SK-N-SH (cell line): ENCODE results near the gene KMT2C.
"Not testable (repeated sequence)": the region's sequence is repeated elsewhere in the genome, so short reads cannot be mapped to it uniquely, and the experiment has no call there.

Source experiments
- FOSL2 ChIP-seq: IDR thresholded peaks from 2 replicates; pipeline ENCODE4 v1.4.0; 2012; ENCODE audit warnings: low read depth, mild to moderate bottlenecking, moderate library complexity, borderline replicate concordance
- JUND ChIP-seq: IDR thresholded peaks from 2 replicates; pipeline ENCODE4 v1.4.0; 2012
- NFIC ChIP-seq: IDR thresholded peaks from 2 replicates; pipeline ENCODE4 v1.4.0; 2012; ENCODE audit warnings: borderline replicate concordance
- POLR2AphosphoS5 ChIP-seq: IDR thresholded peaks from 2 replicates; pipeline ENCODE4 v1.6.1; 2012; ENCODE audit warnings: low read depth, low read length
- RAD21 ChIP-seq: IDR thresholded peaks from 2 replicates; pipeline ENCODE4 v1.6.1; 2012; ENCODE audit warnings: mild to moderate bottlenecking, low read length
- TF ChIP-seq, protein P1 (sequence below): fragments of 200-600 bp; sonication (generic); IDR thresholded peaks from 2 replicates; pipeline ENCODE4 v1.6.1; 2017; ENCODE audit warnings: antibody characterized with exemption, mild to moderate bottlenecking, moderate library complexity

DNA sequence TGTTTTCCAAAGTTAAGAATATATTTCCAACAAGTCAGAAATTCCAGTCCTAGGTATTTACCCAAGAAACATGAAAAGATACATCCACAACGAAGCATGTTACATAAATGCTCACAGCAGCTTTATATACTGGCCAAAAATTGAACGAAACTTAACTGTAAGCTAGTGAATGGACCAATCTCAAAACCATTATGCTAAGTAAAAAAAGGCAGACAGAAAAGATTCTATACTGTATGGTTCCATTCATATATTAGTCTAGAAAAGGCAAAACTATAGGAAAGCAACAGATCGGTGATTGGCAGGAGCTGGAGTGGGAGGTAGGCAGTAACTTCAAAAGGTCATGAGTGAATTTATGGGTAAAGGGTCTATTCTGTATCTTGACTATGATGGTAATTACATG is 150.8 kb downstream of the KMT2C start:
- TF ChIP-seq, protein P1, sequence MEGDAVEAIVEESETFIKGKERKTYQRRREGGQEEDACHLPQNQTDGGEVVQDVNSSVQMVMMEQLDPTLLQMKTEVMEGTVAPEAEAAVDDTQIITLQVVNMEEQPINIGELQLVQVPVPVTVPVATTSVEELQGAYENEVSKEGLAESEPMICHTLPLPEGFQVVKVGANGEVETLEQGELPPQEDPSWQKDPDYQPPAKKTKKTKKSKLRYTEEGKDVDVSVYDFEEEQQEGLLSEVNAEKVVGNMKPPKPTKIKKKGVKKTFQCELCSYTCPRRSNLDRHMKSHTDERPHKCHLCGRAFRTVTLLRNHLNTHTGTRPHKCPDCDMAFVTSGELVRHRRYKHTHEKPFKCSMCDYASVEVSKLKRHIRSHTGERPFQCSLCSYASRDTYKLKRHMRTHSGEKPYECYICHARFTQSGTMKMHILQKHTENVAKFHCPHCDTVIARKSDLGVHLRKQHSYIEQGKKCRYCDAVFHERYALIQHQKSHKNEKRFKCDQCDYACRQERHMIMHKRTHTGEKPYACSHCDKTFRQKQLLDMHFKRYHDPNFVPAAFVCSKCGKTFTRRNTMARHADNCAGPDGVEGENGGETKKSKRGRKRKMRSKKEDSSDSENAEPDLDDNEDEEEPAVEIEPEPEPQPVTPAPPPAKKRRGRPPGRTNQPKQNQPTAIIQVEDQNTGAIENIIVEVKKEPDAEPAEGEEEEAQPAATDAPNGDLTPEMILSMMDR, result not testable (repeated sequence)
- not testable (repeated sequence) for TF ChIP-seq POLR2AphosphoS5, JUND, FOSL2, RAD21, NFIC
